Left hindlimb (tissue), 1 donor: Measurements from ENCODE around the gene FAM3B.

Source experiments
- DNase-seq: peaks from one replicate; pipeline ENCODE4 v3.0.0-alpha.2; 2018

Gene FAM3B

DNA sequence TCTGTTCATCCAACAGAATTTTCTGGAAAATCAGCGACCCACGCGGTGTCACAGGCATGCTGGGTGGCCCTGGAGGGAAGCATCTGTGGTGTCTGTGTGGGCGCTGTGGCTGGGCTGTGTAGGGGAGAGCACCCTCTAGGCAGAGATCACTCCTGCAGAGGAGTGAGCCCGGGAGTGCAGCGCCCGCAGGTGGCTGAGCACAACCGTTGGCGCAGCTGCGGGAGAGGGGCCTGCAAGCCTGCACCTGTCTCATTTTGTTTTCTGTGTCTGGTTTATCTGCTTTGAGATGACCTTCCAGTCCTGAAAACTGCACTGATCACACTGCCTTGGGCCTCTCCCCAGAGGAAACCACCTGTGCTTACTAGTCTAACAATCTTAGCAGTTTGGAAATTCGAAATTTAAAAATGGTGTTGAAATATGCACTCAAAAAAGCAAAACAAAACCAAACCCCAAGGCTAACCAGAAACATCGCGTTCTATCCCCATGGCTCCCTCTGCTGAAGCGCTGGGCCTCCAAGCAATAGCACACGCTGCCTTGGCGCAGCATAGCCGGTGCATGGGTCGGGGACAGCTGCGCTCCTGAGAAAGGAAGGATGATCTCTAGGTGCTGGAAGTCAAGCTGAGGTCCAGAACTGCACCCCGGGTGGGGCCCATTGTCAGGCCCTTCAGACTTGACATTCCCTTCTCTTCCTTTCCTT, 4.8 kb downstream of the FAM3B start:
- no peak for DNase-seq

DNA sequence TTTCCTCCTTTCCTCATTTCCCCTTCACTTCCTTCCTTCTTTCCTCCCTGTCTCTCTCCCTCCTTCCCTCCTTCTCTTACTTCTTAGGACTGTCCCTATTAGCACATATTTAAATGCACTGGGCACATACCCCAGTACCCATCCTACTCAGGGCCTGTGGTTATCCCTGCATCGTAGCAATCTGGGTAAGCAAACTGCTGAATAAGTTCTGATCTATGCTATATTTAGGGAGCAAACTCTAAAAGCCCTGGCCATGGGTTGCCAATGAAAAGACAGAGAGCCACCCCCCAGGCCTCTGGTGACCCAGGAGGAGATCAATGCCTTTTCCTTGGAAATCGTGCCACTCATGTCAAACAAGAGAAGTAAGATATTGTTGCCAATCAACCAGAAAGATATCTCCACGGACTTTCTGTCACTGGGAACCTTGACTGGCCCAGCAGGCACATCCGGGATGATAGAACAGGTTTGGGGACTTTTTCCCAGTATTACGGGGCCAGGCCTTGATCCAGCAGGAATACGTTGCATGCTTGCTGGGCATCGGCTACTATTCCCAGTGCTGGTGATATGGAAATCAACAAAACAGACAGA, 5.4 kb downstream of the FAM3B start:
- no peak for DNase-seq

DNA sequence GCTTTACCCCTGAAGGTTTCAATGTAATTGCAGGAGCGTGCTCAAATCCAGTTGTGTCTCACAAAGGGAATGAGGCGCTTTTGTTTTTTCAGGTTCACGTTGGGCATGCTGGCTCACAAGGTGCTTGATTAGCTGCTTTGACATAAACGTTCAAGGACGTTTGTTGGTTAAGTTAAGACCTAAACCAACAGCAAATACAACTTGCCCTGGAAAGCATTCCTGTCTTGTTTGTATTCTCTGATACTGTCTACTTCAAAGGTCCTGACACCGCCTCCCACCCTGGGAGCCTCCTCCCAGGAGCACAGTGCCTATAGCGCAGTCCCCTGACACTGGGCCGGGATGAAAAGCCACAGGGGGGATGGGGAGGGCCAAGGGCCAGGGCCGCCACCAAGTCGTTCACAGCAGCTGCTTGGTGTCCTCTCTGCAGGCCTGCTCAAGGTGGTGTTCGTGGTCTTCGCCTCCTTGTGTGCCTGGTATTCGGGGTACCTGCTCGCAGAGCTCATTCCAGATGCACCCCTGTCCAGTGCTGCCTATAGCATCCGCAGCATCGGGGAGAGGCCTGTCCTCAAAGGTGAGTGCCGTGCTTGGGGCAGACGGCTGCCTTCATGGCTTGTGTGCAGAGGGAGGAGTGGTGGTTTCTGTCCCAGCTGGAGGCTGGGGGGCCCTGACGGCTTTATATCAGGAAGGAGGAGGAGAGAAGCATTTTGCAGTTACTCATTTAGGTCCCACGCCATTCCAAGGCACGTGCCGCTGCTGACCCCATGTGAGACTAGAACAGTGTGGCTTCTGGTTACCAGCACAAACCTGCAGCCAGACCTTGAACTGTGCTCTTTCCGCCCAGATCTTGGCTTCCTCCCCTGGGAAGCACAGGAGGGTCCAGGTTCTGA, 6.1 kb downstream of the FAM3B start:
- no peak for DNase-seq

DNA sequence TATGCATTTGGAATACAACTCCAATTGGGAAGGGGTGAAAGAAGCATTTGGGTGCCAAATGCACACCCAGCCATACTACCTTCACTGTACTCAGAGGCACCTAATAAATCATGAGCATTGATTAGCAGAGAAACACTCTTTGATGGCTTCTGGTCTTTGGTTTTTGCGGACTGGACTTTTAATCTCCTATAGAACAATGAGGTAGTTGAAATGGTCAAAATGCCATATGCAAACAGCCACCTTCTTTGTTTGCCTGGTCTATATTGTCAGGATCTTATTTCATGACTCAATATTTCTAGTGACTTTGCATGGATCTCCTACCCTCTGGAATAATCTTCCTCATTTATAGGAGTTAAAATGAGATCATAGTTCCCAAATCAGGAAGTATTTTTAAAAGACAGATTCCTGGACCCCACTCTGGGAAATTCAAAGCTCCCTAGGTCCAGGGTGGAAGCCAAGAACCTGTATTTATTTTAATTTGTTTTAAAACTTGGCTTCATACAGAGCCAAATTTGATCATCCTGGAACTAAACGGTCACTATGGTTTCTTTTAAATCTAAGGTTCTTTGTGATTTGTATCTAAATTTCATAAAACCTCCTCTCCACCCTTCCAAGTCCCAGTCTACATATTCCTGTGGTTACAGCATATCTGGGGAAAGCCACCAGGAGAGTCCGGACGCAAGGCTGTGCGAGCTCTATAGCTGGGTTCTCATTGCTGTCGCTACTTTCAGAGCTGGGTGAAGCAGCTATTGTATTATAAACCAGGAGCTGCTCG, 8.7 kb downstream of the FAM3B start:
- no peak for DNase-seq

DNA sequence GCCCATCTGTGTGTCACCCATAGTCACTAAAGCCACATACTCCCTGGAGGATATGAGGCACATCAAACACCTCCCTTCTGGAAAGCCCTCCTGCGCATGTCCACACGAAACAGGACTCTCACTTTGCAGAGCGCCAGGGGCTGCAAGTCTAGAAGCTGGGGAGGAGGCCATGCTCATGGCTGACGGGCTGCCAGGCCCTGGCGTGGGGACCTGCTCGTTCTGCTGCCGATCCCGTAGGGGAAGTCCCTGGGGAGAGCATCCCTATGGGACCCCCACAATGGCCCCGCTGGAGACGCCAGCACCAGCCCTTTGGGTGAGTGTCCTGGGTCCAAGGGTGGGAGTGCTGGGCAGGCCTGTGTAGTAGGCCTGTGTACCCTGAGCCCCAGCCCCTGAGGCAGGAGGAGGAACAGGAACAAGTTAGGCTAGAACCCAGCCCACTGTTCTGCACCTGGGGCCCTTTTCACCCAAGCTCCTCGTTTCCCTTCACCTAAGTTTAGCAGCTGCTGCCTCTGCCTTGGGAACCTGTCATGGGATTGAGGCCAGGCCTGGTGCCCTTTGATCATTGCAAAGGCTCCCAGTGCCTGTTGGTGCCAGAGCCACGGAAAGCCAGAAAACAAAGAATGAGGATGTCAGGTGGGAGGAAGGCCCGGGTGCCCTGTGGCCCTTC, 9.9 kb downstream of the FAM3B start:
- DNase-seq: no peak

DNA sequence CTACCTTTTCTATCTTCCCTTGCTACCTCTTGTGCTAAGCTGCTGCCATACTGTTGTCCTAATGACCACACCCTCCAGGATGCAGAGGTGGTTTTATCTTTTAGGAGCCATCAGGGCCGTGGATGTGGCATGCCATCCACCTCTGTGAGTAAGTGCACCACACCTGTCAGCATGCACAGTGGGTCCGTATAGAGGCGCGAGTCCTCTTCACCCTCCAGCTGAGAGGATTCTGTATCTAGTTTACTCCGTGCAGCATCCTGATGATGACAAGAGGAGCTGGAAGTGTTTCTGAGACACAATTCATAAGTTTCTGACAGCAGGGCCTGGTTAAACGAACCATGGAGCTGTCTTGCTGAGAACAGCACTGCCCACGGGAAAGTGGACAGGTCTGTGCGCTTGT, 11.2 kb downstream of the FAM3B start:
- no peak for DNase-seq

DNA sequence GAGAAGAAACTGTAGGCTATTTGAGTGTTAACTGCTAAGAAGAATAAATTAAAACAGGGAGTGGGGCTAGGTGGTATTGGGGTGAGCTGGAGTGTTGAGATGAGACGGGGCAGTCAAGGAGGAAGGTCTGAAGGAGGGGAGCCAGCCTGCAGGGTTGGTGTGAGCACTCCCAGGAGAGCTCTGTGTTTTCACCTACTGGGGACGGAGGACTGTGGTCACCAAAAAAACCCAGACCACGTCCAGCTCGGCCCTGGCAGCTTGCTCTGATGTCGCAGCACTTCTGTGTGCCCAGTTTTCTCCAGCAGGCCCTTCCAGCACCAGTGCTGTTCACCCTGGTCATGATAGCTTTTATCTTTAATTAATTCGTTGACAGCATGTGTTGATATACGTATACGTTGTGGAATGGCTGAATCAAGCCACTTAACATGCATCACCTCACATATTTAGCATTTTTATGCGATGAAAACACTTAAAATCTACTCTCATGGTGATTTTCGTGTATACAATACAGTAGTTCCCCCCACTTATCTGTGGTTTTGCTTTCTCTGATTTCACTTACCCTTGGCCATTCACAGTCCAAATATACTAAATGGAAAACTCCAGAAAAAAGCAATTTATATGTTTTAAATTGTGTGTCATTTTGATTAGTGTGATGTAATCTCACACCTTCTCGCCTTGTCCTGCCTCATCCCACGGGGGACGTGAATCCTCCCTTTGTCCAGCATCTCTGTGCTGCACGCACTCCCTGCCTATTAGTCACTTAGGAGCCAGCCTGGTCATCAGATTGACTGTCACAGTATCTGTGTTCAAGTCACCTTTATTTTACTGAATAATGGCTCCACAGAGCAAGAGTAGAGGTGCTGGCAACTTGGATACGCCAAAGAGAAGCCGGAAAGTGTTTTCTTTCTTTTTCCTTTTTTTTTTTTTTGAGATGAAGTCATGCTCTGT, 12.3 kb downstream of the FAM3B start:
- DNase-seq: no peak

DNA sequence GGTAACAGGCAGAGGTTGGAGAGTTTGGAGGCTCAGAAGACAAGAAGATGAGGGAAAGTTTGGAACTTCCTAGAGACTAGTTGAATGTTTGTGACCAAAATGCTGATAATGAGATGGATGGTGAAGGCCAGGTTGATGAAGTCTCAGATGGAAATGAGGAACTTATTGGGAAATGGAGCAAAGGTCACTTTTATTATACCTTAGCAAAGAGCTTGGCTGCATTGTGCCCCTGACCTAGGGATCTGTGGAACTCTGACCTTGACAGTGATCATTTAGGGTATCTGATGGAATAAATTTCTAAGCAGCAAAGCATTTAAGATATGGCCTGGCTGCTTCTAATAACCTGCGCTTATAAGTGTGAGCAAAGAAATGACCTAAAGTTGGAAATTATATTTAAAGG, 17.2 kb downstream of the FAM3B start:
- no peak for DNase-seq

DNA sequence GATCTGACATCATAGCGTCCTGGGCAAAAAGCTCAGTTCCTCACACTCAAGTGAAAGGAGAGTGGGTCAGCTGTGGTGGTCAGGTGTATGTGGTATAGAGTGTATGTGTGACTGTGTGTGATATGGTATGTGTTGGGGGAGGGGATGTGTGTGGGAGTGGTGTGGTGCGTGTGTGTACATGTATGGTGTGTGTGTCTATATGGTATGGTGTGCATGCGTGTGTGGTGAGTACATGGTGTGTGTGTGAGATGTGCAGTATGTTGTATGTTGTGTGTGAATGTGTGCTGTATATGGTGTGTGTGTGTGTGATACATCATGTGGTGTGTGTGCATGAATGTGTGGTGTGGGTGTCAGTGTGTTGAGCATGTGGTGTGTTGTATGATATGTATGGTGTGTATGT, 20.9 kb downstream of the FAM3B start:
- DNase-seq: no peak

DNA sequence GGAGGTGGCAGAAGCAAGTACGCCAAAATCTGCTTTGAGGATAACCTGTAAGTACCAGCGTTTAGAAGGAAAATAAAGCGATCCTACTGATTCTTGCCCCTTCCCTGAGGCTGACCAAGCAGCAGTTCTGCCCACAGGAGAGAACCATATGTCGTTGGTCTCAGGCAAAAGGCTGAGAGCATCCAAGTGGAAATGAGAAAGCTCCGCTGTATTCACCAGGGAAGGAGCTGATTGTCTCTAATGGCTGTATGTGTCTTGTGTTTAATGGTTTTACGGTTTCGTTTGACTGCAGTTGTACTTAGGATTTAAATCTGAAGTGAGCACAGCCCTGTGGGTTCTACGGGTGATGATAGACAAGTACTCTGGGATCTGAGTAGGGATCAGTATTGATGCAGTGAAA, 21.9 kb downstream of the FAM3B start:
- DNase-seq: no peak

DNA sequence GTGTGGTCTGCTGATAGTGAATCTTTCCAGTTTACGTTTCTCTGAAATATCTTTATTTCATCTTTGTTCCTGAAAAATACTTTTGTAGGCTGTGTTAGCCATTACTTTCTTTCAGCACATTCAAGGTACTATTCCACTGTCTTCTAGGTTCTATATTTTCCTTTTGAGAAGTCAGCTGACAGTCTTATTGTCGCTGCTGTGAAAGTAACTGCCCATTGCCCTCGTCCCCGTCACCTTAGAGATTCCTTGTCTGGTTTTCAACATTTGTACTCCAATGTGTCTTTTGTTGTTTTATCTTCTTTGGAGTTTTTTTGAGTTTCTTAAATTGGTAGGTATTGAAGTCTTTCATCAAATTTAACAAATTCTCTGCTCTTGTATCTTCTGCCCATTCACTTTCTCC, 25.4 kb downstream of the FAM3B start:
- no peak for DNase-seq

DNA sequence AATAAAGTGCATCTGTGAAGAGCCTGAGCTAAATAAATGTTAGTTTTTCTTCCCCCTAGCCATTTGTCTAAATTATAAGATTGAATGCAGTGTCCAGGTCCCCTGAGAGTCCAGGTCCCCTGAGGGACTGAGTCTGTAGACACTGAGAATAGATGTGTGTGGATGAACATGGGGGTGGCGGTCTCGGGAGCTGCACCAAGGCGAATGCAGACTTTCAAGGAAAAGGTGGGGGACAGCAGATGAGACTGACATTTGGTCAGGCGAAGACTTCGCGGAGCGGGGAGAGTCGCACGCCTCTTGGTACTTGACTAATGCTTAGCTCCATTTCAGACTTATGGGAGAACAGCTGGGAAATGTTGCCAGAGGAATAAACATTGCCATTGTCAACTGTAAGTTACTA, 27.5 kb downstream of the FAM3B start:
- no peak for DNase-seq

DNA sequence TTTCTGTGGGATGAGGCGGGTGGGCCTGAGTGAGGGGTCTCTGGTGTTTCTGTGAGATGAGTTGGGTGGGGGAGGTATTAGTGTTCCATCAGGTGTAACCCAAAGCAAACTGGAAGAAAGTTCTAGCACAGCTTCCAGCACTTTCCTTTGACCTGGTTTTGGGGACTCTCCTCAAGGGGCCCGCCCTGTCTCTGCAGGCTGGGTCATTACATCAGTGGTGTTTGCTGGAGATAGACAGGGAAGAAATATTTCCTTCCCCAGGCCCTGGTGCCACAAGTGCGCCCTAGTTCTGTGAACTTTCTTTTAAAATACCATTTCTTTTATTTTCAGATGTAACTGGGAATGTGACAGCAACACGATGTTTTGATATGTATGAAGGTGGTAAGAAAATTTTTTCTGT, 28.8 kb downstream of the FAM3B start:
- no peak for DNase-seq

DNA sequence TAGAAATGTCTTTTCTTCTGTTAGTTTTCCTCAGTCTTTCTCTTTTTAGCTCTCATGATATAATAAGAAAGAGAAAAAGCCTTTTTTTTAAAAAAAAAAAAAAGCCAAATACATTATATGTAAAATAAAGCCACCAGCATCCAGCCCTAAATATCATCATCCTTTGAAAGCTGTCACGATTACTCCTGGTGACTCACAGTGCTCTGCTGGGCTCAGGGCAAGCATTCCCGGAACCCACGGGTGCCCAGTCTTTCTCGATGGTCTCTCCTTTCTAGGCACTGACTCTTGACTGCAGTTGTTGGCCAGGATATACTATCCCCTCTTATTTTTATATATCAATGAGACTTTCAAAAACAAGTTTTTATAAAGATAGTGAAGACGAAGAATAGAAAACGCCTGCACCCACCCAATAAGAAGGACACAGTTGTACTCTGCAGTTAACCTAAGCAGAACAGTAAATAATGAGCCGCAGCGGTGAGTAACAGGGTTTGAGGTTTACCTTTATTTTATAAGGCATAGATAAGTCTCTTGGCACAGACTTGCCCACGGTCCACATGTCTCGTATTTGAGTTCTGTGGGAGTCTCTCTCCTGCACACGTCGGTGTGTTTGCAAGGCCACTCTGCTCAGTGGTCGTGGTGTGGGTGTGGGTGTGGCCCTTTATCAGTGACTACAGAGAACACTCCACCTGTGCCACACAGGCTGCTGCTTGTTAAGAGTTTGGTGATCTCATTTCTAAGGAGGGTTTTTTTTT, 29.5 kb downstream of the FAM3B start:
- no peak for DNase-seq

DNA sequence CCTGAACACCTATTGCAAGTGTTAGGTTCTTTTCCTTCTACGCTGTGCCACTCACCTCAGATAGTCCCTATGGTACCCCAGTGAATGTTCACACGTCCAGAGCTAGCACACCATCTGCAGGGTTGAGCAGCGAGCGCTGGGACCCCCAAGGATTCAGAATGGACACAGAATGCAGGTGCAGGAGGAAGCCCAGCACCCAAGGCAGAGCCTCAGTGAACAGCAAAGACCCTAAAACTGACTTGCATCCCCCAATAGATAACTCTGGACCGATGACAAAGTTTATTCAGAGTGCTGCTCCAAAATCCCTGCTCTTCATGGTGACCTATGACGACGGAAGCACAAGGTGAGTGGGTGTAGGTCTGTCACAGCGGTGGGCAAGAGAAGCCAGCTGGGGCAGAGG, 30.2 kb downstream of the FAM3B start:
- no peak for DNase-seq

DNA sequence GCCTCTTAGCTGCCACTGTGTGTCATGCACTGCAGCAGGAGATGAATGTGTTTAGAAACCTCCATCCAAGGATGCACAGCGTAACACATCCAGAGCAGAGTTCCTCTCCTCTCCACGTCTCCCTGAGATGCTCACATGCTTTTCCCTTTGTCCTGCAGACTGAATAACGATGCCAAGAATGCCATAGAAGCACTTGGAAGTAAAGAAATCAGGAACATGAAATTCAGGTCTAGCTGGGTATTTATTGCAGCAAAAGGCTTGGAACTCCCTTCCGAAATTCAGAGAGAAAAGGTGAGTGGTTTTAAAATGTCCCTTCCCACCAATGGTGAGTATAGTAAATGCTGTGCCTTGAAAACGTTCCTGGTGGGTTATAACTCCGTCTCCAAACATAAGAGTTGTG, 31.8 kb downstream of the FAM3B start:
- DNase-seq: no peak

DNA sequence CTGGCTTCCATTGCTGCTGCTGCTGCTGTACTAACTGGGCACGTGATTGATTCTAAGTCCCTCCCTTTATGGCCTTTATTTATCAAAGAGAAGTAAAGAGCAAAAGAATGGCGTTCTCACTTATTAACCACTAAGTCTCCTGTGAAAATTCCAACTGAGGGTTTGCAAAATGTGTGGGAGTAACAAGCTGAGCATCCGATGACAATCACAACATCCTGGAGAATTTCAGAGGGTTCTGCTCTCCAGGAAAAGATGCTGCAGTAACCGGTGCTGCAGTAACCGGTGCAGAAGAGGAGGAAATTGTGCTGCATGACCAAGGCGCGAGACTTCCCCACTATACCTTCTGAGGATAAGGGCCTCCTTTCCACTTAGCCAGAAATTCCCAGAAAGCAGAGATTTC, 32.5 kb downstream of the FAM3B start:
- no peak for DNase-seq

DNA sequence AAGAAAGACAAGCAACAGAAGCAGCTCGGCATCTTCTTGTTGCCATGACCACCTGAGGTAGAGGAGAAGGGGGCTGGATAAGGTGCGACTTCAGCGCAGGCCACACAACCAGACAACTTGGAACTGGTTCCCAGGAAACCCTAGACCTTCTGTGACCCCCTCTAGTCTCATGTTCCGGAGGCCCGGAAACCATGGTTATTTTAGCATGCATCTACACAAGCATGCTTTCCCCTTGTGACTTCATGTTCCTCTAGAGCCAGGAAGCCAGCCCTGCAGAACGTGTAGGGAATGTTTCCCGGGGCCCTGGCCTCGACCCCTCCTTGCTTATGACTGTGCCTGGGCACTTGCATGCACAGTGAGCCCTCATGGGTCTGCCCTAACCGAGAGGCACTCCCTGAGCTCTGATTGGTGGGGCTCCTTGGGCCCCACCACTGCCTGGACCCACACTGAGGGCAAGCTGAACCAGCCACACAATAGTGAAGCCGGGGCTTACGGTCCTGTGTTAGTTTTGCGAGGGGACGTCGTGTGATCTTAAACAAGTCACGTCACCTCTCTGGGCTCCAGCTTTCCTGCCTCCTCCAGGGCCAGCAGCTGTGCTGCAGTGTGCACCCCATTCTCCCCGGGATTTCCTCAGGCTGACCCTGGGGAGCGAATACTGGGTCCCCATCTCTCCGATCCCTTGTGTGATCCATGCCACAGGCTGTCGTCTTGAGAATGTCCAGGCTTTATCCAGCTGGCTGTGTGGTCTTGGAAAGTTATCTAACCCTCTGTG, 33.2 kb downstream of the FAM3B start:
- no peak for DNase-seq

DNA sequence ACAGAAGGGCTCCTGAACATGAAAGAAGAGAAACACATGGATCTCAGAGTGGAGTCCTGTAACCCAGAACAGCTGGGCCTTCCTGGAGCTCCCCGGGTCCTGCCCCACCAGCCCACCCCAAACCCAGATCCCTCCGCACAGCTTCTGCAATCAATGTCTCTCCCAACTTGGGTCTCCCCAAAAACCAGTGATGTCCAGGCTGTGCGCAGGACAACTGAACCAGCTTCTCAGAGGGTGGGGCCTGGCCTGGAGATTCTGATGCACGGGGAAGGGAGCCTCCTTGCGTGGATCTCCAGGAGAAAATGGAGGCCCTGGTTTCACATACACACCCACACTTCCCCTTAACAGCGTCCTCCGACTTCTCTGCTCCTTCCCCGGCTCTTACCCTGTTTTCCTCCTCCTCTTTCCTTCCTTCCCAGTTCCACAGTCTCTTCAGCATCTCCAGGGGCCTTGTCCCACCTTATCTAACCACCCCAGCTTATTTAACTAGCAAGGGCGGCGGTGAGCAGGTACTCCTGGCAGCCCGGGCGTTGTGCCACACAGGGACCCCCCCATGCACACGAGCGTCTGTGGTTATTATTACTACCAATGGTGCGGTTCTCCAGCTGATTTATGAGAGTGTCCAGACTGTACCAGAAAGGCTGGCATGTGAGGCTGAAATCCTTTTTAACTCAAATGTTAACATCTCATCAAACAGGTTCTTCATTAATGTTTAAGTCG, 34.0 kb downstream of the FAM3B start:
- no peak for DNase-seq
